ENCODE data around the gene NCKAP5L. TPM values are rescaled to one million over a fixed set of nuclear protein-coding genes. Genes with fewer than 3 reads are reported as not detected.

NCKAP5L gene
- total RNA-seq, 2 donors from 2014 or later, result 10.1 to 13.2 TPM

- H3K9me3 ChIP-seq, result no peaks in the 10 kb centered on the region
- H3K36me3 ChIP-seq (replicated peaks in 1 of 2; ENCODE audit: insufficient read depth in 1 of 2, low read depth in 2 of 2), result no peaks in the 10 kb centered on the region
- no peak overlapping the region for H3K4me3 ChIP-seq
- no peak overlapping the region for H3K27ac ChIP-seq
- intact Hi-C loops (cut with DNase I), result no loop called here
- WGBS, 2 donors, result 80 to 83% methylated on average over 4 of the region's 4 CpGs
- H3K27me3 ChIP-seq, result no peaks in the 10 kb centered on the region
- no peak for TF ChIP-seq CTCF (IDR thresholded peaks at IDR 0.05)
- TF ChIP-seq POLR2A (IDR thresholded peaks at IDR 0.05), result no peak
- DNase-seq (no peak), ATAC-seq (no peak)
- no peaks in the 10 kb centered on the region for H3K4me1 ChIP-seq
Measured at GRCh38 chr12:49854976-49855375, 26.8 kb upstream of the NCKAP5L start.

GRCh38 chr12:49853671-49854070 lies 25.5 kb upstream of the NCKAP5L start:
- 74 to 82% methylated on average over 2 of the region's 2 CpGs for WGBS, 2 donors
- no peak overlapping the region for H3K27ac ChIP-seq
- no peaks in the 10 kb centered on the region for H3K36me3 ChIP-seq (replicated peaks in 1 of 2; ENCODE audit: insufficient read depth in 1 of 2, low read depth in 2 of 2)
- no peaks in the 10 kb centered on the region for H3K9me3 ChIP-seq
- DNase-seq (no peak), ATAC-seq (no peak)
- H3K4me3 ChIP-seq, result no peak overlapping the region
- TF ChIP-seq CTCF (IDR thresholded peaks at IDR 0.05) (no peak), POLR2A (IDR thresholded peaks at IDR 0.05) (no peak)
- H3K4me1 ChIP-seq, result no peaks in the 10 kb centered on the region
- H3K27me3 ChIP-seq, result no peaks in the 10 kb centered on the region
- intact Hi-C loops (cut with DNase I), result no loop called here

- no peak overlapping the region for H3K27ac ChIP-seq
- ATAC-seq (no peak), DNase-seq (no peak)
- no peaks in the 10 kb centered on the region for H3K36me3 ChIP-seq (replicated peaks in 1 of 2; ENCODE audit: insufficient read depth in 1 of 2, low read depth in 2 of 2)
- no peak overlapping the region for H3K4me3 ChIP-seq
- no peaks in the 10 kb centered on the region for H3K27me3 ChIP-seq
- 26 to 50% methylated on average over 2 of the region's 2 CpGs for WGBS, 2 donors
- intact Hi-C loops (cut with DNase I), result no loop called here
- TF ChIP-seq CTCF (IDR thresholded peaks at IDR 0.05), result no peak
- no peak for TF ChIP-seq POLR2A (IDR thresholded peaks at IDR 0.05)
- peaks cover 7% of the 10 kb centered on the region for H3K4me1 ChIP-seq
- no peaks in the 10 kb centered on the region for H3K9me3 ChIP-seq
Measured at GRCh38 chr12:49847161-49847560, 18.9 kb upstream of the NCKAP5L start.

GRCh38 chr12:49846032-49846431 lies 17.8 kb upstream of the NCKAP5L start:
- intact Hi-C loops (cut with DNase I), result no loop called here
- DNase-seq, result no peak
- Histone ChIP-seq H3K4me1 (peaks cover 15% of the 10 kb centered on the region), H3K4me3 (no peak overlapping the region), H3K9me3 (no peaks in the 10 kb centered on the region), H3K27me3 (no peaks in the 10 kb centered on the region), H3K27ac (no peak overlapping the region), H3K36me3 (replicated peaks in 1 of 2; ENCODE audit: insufficient read depth in 1 of 2, low read depth in 2 of 2) (no peaks in the 10 kb centered on the region)
- TF ChIP-seq POLR2A (IDR thresholded peaks at IDR 0.05) (no peak), CTCF (IDR thresholded peaks at IDR 0.05) (no peak)
- WGBS, 2 donors, result 73 to 75% methylated on average over 2 of the region's 2 CpGs
- ATAC-seq, result no peak

GRCh38 chr12:49843876-49844437 lies 15.7 kb upstream of the NCKAP5L start:
- Histone ChIP-seq H3K4me3 (no peak overlapping the region), H3K4me1 (peaks cover 15% of the 10 kb centered on the region), H3K9me3 (no peaks in the 10 kb centered on the region), H3K27me3 (no peaks in the 10 kb centered on the region), H3K36me3 (replicated peaks in 1 of 2; ENCODE audit: insufficient read depth in 1 of 2, low read depth in 2 of 2) (no peaks in the 10 kb centered on the region), H3K27ac (no peak overlapping the region)
- no peak for DNase-seq
- TF ChIP-seq CTCF (IDR thresholded peaks at IDR 0.05) (no peak), POLR2A (IDR thresholded peaks at IDR 0.05) (no peak)
- no peak for ATAC-seq
- 98% methylated on average over 4 of the region's 4 CpGs for WGBS, 2 donors
- intact Hi-C loops (cut with DNase I), result no loop called here

All from body of pancreas (tissue), 4 donors.